ENCODE measurements around the gene CACNG1. TPM values are rescaled to one million over a fixed set of nuclear protein-coding genes. Genes with fewer than 3 reads are reported as not detected.

The CACNG1 gene
- total RNA-seq, 1 experiment from 2014 or later = not detected

GRCh38 chr17:67035131-67036083 is 8.9 kb upstream of the CACNG1 start:
- Mint-ChIP-seq H3K27ac (no peak overlapping the region), H3K9me3 (peaks cover 0 to 2% of the 10 kb centered on the region in 2 experiments; a peak in 2 of 5 replicates), H3K36me3 (ENCODE audit: insufficient read depth in 1 of 3, low read depth in 3 of 3) (peaks cover 0 to 3% (median 0%) of the 10 kb centered on the region in 3 experiments; a peak in 1 of 7 replicates), H3K27me3 (ENCODE audit: low read depth) (peaks cover 2% of the 10 kb centered on the region), H3K4me1 (peaks cover 7 to 8% of the 10 kb centered on the region in 2 experiments; a peak in 3 of 4 replicates), H3K4me3 (no peak overlapping the region)
- H3K23ac ChIP-seq (ENCODE audit: insufficient read length, low read depth, low read length) = no peak overlapping the region
- H2BK15ac ChIP-seq (ENCODE audit: low read depth, low read length) = no peak overlapping the region
- H2BK20ac ChIP-seq (ENCODE audit: low read depth, low read length, poor library complexity, severe bottlenecking) = no peak overlapping the region
- no peak overlapping the region for H2BK120ac ChIP-seq (ENCODE audit: low read depth, low read length, poor library complexity, severe bottlenecking)
- H2BK12ac ChIP-seq (ENCODE audit: insufficient read length, low read depth, low read length) = no peak overlapping the region
- H4K5ac ChIP-seq (ENCODE audit: insufficient read length, low read depth, low read length) = no peak overlapping the region
- H4K91ac ChIP-seq (ENCODE audit: insufficient read length, low read depth, low read length) = no peak overlapping the region
- no peaks in the 10 kb centered on the region for H3K4me1 ChIP-seq (ENCODE audit: insufficient read depth, low read length)
- no peaks in the 10 kb centered on the region for H3K79me1 ChIP-seq (ENCODE audit: insufficient read depth, low read depth, low read length, poor library complexity, severe bottlenecking)
- whole genome bisulfite sequencing (ENCODE audit: extremely low coverage, insufficient read length, low lambda C conversion rate) = no CpG with 5 or more reads among the region's 11 CpGs
- H4K8ac ChIP-seq (replicated peaks; ENCODE audit: insufficient read length, low read depth, low read length) = no peak overlapping the region
- no peaks in the 10 kb centered on the region for H3K79me2 ChIP-seq (ENCODE audit: insufficient read depth, low read length)
- H2AFZ ChIP-seq (ENCODE audit: low read length) = no peak overlapping the region
- no peaks in the 10 kb centered on the region for H3K23me2 ChIP-seq (ENCODE audit: insufficient read length, low read depth, low read length, poor library complexity, severe bottlenecking)
- H2BK5ac ChIP-seq (ENCODE audit: insufficient read length, low read length) = no peak overlapping the region
- H3K9me3 ChIP-seq (ENCODE audit: control insufficient read depth, low read depth, low read length) = no peaks in the 10 kb centered on the region
- H3K18ac ChIP-seq (ENCODE audit: insufficient read length, low read depth, low read length) = no peak overlapping the region
- no peak for DNase-seq
- no peak overlapping the region for H3K14ac ChIP-seq (ENCODE audit: insufficient read depth, low read length)
- TF ChIP-seq, protein P1, sequence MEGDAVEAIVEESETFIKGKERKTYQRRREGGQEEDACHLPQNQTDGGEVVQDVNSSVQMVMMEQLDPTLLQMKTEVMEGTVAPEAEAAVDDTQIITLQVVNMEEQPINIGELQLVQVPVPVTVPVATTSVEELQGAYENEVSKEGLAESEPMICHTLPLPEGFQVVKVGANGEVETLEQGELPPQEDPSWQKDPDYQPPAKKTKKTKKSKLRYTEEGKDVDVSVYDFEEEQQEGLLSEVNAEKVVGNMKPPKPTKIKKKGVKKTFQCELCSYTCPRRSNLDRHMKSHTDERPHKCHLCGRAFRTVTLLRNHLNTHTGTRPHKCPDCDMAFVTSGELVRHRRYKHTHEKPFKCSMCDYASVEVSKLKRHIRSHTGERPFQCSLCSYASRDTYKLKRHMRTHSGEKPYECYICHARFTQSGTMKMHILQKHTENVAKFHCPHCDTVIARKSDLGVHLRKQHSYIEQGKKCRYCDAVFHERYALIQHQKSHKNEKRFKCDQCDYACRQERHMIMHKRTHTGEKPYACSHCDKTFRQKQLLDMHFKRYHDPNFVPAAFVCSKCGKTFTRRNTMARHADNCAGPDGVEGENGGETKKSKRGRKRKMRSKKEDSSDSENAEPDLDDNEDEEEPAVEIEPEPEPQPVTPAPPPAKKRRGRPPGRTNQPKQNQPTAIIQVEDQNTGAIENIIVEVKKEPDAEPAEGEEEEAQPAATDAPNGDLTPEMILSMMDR (conservative IDR thresholded peaks at IDR 0.05) = no peak
- no peak overlapping the region for H2AK5ac ChIP-seq (ENCODE audit: insufficient read length, low read length)
- no peak overlapping the region for H3K4me2 ChIP-seq (ENCODE audit: insufficient read depth, insufficient read length, low read length)
- no peaks in the 10 kb centered on the region for H4K20me1 ChIP-seq (ENCODE audit: control insufficient read depth, insufficient read depth, insufficient read length)
- no peak overlapping the region for H3T11ph ChIP-seq (ENCODE audit: low read length)
- no peak overlapping the region for H3K27ac ChIP-seq (ENCODE audit: insufficient read length, low read depth, low read length)
- H3K56ac ChIP-seq (ENCODE audit: insufficient read length, low read depth, low read length) = no peak overlapping the region
- no peak overlapping the region for H3K4ac ChIP-seq (ENCODE audit: low read depth, low read length)
- no peaks in the 10 kb centered on the region for H3K27me3 ChIP-seq (ENCODE audit: insufficient read depth, low read length)
- H3K9ac ChIP-seq (ENCODE audit: extremely low read depth, insufficient read length, low read length) = no peak overlapping the region

All from H9 (cell line).